ENCODE measurements around the gene HS6ST2.

Gene HS6ST2

DNA sequence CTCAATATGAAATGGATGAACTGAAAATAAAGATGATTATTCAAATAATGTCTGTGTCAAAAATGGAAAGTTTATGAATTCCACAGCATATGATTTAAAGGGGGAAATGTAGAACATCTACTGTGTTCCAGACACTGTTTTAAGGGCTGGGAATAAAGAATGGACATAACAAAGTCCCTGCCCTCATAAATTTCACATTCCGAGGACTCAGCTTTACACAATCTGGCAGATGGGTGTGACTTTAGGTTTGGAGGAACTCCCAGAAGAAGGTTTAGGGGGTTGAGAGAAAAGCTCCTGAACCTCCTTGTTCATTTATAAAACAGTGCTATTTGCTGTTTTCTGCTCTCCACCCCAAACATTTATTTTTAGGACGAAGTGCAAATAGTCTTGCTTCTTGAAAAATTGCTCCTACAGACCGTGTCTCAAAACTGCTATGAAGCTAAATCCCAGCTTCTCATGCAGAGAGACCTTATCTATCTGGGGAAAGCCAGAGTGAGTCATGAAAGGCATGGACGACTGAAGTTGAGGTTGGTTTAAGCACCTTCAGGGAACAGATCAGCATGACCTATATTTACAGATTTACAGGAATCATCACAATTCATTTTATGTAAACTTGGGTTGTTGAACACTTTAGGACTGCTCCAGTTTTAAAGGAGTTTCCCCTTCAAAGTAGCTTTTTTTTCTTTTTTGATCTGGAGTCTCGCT lies 184.3 kb downstream of the HS6ST2 start:
- Mint-ChIP-seq H3K36me3 (no peaks in the 10 kb centered on the region), H3K27me3 (no peaks in the 10 kb centered on the region), H3K9me3 (no peaks in the 10 kb centered on the region), H3K4me3 (no peak overlapping the region), H3K27ac (no peak overlapping the region), H3K4me1 (no peaks in the 10 kb centered on the region)
- CTCF ChIA-PET = no interaction called here
- DNase-seq = no peak

DNA sequence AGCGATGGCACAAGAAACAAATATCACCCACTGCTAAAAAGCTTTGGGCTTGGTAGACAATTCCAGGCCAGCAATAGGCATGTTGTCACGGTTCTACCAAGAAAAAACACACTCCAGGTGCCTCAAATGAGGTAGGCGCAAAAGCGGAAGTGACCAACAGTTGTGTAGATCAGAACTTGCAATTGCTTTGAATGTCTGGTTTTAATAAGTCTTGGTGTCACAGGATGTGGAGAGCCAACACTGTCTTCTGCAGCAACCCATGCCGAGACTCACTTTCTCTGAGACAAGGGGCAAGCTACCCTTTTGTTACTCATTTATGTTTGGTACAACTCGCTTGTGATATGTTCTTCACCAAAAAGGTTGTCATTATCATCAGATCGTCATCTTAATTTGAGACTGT lies 188.8 kb downstream of the HS6ST2 start:
- Mint-ChIP-seq H3K4me1 (peaks cover 2% of the 10 kb centered on the region), H3K27ac (no peak overlapping the region), H3K27me3 (no peaks in the 10 kb centered on the region), H3K4me3 (no peak overlapping the region), H3K36me3 (no peaks in the 10 kb centered on the region), H3K9me3 (no peaks in the 10 kb centered on the region)
- DNase-seq = no peak
- CTCF ChIA-PET = no interaction called here

DNA sequence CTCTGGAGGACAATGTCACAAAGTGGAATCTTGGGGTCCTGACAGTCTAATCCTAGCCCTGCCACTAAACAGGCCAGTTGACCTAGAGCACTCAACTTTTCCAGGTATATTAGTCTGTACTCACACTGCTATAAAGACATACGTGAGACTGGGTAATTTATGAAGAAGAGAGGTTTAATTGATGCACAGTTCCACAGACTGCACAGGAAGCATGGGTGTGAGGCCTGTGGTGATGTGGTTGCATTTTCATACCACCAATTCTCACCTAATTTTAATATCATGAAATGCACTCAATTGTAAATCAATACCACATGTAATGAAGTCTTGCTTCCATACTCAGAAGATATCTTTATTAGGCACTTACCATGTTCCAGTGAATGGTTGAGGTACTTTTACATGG lies 192.0 kb downstream of the HS6ST2 start:
- no peak for DNase-seq
- Mint-ChIP-seq H3K27ac (no peak overlapping the region), H3K36me3 (no peaks in the 10 kb centered on the region), H3K4me1 (peaks cover 2% of the 10 kb centered on the region), H3K4me3 (no peak overlapping the region), H3K27me3 (no peaks in the 10 kb centered on the region), H3K9me3 (no peaks in the 10 kb centered on the region)
- CTCF ChIA-PET = no interaction called here

DNA sequence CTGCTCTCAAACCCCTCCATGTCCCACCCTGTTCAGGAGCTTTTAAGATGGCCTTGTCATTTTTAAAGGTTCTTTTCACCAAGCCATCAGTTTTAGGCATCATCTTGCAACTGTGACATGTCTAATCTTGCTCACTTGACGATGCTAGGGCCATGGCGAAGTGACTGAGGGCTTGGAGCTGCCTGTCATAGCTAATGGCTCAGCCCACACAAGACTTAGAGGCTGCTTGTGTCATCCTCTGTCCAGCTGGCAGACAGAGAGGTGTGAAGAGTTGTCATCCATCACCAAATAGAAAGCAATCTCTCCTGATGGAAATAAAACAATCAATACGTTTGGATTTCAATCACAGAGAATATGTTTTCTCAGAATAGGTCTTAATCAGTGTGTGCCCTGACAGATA lies 194.9 kb downstream of the HS6ST2 start:
- H3K4me1 Mint-ChIP-seq = peaks cover 2% of the 10 kb centered on the region
- peaks cover 3% of the 10 kb centered on the region for H3K27me3 Mint-ChIP-seq
- H3K9me3 Mint-ChIP-seq = no peaks in the 10 kb centered on the region
- H3K27ac Mint-ChIP-seq = no peak overlapping the region
- no peak for DNase-seq
- CTCF ChIA-PET = no interaction called here
- no peak overlapping the region for H3K4me3 Mint-ChIP-seq
- H3K36me3 Mint-ChIP-seq = no peaks in the 10 kb centered on the region

DNA sequence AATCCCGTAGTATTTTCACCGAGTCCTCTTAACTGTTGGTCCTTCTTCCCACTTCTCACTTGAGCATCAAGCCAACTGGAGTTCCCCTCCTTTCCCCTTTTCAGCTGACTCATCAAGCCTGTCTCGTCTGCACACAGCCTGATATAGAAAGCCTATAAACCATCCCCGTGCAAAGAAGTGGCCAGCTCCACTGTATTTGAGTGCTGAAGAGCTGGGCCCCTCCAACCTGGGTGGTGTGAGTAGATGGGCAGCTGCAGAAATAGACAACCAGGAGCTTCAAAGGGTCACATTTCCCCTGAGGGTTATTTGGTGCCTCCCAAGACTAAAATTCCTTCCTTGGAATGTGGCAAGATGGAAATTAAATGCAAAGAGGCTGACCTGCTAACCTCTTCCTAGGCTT lies 199.7 kb downstream of the HS6ST2 start:
- no peaks in the 10 kb centered on the region for H3K4me1 Mint-ChIP-seq
- CTCF ChIA-PET = interaction anchor here (0.6 kb wide), 1 partner anchor 1897 kb away, joined by 3 read pairs; no protein-coding TSS in a partner anchor
- H3K27ac Mint-ChIP-seq = no peak overlapping the region
- DNase-seq = no peak
- no peak overlapping the region for H3K4me3 Mint-ChIP-seq
- H3K27me3 Mint-ChIP-seq = peaks cover 4% of the 10 kb centered on the region
- no peaks in the 10 kb centered on the region for H3K36me3 Mint-ChIP-seq
- H3K9me3 Mint-ChIP-seq = no peaks in the 10 kb centered on the region

DNA sequence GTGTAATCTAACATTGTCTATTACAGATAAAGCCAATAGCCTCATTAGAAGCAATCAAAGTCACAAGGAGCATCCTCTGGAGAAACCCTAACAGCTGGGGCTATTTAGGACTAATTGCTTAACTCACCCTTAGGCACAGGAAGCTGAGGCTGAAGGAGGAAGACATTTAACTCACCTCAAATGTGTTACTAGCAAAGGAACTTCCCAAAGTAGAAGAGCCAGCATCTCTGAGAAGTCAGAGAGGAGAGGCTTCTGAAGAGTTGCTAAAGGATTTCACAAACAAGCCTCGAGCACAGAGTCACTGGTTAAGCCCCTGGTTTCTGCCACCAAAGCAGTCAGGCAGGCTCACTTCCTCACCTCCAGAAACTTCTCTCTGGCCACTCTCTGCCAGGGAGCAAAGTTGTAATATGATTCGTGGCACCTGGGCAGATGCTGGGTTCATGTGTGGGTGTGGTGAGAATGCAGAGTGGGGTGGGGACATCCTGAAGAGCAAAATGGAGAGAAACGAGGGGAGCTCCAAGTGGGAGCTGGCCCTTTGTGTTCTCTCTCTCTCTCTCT lies 201.3 kb downstream of the HS6ST2 start:
- Mint-ChIP-seq H3K27ac (no peak overlapping the region), H3K27me3 (peaks cover 4% of the 10 kb centered on the region), H3K4me1 (no peaks in the 10 kb centered on the region), H3K36me3 (no peaks in the 10 kb centered on the region), H3K9me3 (no peaks in the 10 kb centered on the region), H3K4me3 (no peak overlapping the region)
- no peak for DNase-seq
- CTCF ChIA-PET = no interaction called here

DNA sequence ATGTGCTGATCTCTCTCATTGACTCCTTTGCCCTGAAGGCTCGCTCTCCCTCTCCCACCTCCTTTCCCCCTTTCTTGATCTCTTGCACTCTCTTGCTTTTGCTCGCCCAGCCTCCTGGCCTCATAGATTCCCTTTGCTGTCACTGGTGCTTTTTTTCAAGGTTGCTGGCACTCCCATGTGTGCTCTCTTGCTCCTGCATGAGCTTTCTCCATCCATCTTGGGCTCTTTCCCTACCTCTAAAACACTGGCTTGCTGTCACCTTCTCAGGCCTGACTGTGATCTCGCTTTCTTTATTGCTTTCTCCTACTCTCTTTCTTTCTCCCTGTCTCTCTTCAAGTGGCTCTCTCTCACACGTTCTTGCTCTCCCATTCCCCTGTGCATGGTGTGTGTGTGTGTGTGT lies 202.0 kb downstream of the HS6ST2 start:
- Mint-ChIP-seq H3K27me3 (peaks cover 4% of the 10 kb centered on the region), H3K27ac (no peak overlapping the region), H3K9me3 (no peaks in the 10 kb centered on the region), H3K4me1 (peaks cover 2% of the 10 kb centered on the region), H3K4me3 (no peak overlapping the region), H3K36me3 (no peaks in the 10 kb centered on the region)
- DNase-seq = no peak
- CTCF ChIA-PET = no interaction called here

DNA sequence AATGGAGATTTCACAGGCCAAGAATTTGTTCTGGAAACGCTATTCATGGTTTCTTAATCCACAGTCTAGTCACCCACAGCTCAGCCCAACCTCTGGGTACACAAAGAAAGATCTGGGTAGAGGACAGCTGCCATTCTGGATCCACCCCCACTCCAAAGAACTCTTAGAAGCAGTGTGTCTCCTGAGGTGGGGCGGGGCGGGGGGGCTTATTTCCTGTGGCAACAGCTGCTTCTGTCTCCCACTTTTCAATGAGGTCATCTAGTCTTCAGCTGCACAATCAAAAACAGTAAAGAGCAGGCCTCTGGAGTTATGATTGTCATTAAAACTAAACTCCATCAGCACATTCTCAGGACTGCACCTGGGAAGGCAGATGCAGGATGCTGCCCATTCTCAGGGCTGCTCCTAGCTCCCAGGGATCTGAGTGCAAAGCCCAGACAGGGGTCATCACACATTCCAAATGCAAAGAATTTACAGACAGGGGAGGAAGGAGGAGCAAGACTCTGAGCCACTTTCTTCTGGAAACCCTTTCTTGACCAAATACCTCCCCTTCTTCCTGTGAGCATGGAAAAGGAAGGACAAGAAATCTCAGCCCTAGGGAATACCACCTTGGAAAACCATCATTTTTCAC lies 207.3 kb downstream of the HS6ST2 start:
- H3K9me3 Mint-ChIP-seq = no peaks in the 10 kb centered on the region
- no peak overlapping the region for H3K4me3 Mint-ChIP-seq
- no peak for DNase-seq
- CTCF ChIA-PET = interaction anchor here (1.1 kb wide), 1 partner anchor 11 kb away, joined by 3 read pairs; no protein-coding TSS in a partner anchor
- no peaks in the 10 kb centered on the region for H3K36me3 Mint-ChIP-seq
- H3K27me3 Mint-ChIP-seq = peaks cover 10% of the 10 kb centered on the region
- no peak overlapping the region for H3K27ac Mint-ChIP-seq
- H3K4me1 Mint-ChIP-seq = peaks cover 17% of the 10 kb centered on the region

DNA sequence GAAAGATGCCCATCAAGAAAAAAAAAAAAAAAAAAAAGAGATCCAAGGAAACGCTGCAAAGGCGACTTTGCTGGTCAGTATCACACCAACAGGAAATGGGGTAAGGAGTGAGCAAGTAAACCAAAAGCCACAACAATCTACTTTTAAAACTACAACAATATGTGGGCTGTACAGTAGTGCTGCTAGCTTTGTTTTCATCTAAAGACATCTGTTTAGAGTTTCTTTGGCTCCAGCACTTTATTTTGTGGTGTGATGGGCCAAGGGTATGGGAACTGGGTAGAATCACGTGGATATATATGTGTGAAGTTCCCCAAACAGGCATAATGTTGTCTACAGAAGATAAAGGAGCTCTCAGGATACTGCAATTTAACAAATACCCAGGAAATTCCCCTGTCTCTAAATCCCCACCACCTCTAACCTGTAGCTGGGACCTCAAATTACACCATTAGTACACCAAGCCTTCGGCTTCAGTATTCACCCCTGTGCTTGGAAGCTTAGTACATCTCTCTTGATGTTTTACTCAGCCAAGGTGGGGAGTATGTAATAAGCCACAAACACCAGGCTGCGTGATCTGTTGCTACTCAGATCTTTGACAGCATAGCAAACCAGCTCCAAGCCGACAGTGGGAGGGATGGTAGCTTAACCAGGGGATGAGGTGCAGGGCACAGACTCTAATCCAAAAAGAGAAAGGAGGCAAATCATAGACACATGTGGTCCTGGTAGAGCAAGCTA lies 207.9 kb downstream of the HS6ST2 start:
- Mint-ChIP-seq H3K27me3 (peaks cover 10% of the 10 kb centered on the region), H3K27ac (peak overlapping the region; percentile 62), H3K36me3 (no peaks in the 10 kb centered on the region), H3K4me1 (peaks cover 17% of the 10 kb centered on the region), H3K4me3 (no peak overlapping the region), H3K9me3 (no peaks in the 10 kb centered on the region)
- DNase-seq = no peak
- CTCF ChIA-PET = interaction anchor here (1.1 kb wide), 1 partner anchor 10 kb away, joined by 3 read pairs; no protein-coding TSS in a partner anchor

DNA sequence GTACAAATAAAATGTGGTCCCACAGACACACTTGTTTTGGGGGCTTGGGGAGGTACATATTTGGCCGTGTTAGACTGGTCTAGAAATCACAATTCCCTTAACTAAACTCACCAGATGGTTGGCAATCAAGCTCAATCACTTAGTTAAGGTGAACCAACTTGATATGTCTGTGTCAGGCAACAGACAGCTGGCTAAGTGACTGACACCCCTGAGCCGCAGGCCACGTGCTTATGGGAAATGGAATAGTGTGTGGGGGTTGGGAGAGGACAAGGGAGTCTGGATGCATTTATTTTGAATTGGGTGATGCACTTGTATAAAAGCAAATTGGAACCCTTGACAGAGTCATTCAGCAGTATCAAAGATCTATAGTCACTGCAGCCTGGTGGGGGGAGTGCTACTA lies 209.0 kb downstream of the HS6ST2 start:
- Mint-ChIP-seq H3K27me3 (peaks cover 10% of the 10 kb centered on the region), H3K36me3 (no peaks in the 10 kb centered on the region), H3K4me3 (no peak overlapping the region), H3K27ac (no peak overlapping the region), H3K4me1 (peaks cover 20% of the 10 kb centered on the region), H3K9me3 (no peaks in the 10 kb centered on the region)
- DNase-seq = no peak
- CTCF ChIA-PET = interaction anchor here (1.7 kb wide), 1 partner anchor 11 kb away, joined by 5 read pairs; no protein-coding TSS in a partner anchor

DNA sequence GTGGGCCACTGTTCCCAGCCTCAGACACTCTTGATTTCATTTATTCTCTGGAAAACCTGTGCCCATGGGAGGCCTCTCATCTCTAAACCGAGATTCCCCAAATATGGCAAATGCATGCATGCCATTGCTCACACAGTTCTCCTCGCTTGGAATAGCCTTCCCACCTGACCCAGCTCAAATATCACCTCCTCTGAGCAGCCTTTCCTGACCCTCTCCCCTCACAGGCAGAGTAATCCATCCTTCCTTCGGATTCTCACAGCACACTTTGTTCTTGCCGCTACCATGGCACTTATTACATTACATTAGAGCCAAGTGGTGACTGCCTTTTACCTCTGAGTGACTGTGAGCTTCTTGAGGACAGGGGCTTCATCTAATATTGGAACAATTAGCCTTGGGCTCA lies 209.5 kb downstream of the HS6ST2 start:
- no peaks in the 10 kb centered on the region for H3K36me3 Mint-ChIP-seq
- peaks cover 10% of the 10 kb centered on the region for H3K27me3 Mint-ChIP-seq
- H3K4me3 Mint-ChIP-seq = no peak overlapping the region
- H3K9me3 Mint-ChIP-seq = no peaks in the 10 kb centered on the region
- H3K27ac Mint-ChIP-seq = no peak overlapping the region
- CTCF ChIA-PET = interaction anchor here (1.7 kb wide), 1 partner anchor 11 kb away, joined by 5 read pairs; no protein-coding TSS in a partner anchor
- no peak for DNase-seq
- peaks cover 22% of the 10 kb centered on the region for H3K4me1 Mint-ChIP-seq

DNA sequence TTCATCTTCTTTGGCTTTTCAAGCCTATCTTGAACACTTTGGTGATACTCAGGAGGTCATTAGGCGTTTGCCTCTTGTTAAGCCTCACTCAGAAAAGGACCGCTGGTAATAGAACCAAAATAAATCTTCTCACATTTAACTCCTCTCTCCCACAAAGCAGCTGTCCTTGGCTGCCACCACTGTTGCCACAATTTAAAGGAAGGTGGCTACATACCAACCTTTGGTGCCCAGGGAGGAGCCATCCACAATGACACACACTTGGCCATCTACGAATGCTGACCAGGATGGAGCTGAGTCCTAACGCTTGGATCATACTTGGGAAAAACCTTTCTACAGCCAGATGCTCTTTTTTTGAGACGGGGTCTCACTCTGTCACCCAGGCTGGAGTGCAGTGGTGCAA lies 210.2 kb downstream of the HS6ST2 start:
- no peak overlapping the region for H3K27ac Mint-ChIP-seq
- no peak overlapping the region for H3K4me3 Mint-ChIP-seq
- no peak for DNase-seq
- no peaks in the 10 kb centered on the region for H3K9me3 Mint-ChIP-seq
- CTCF ChIA-PET = interaction anchor here (1.7 kb wide), 1 partner anchor 10 kb away, joined by 5 read pairs; no protein-coding TSS in a partner anchor
- peaks cover 10% of the 10 kb centered on the region for H3K27me3 Mint-ChIP-seq
- no peaks in the 10 kb centered on the region for H3K36me3 Mint-ChIP-seq
- peaks cover 22% of the 10 kb centered on the region for H3K4me1 Mint-ChIP-seq

DNA sequence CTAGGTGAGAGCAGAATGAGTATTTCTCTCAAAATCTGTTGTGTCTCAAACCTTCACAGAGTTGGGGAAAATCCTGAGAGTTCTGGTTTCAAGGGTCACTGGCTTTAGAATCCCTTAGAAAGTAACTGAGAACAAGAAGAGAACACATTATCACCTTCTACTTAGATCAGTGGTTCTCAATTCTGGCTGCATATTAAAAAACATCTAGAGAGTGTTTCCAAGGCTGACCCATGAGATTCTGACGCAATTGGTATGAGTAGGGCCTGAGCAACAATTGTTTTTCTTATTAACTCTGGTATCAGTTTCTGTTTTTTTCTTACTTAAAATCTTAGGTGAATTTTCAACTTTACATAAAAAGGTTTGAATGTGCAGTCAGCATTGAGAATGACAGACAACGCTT lies 212.8 kb downstream of the HS6ST2 start:
- no peak overlapping the region for H3K27ac Mint-ChIP-seq
- peaks cover 10% of the 10 kb centered on the region for H3K27me3 Mint-ChIP-seq
- DNase-seq = no peak
- H3K9me3 Mint-ChIP-seq = no peaks in the 10 kb centered on the region
- no peak overlapping the region for H3K4me3 Mint-ChIP-seq
- CTCF ChIA-PET = no interaction called here
- H3K4me1 Mint-ChIP-seq = peaks cover 24% of the 10 kb centered on the region
- H3K36me3 Mint-ChIP-seq = no peaks in the 10 kb centered on the region

DNA sequence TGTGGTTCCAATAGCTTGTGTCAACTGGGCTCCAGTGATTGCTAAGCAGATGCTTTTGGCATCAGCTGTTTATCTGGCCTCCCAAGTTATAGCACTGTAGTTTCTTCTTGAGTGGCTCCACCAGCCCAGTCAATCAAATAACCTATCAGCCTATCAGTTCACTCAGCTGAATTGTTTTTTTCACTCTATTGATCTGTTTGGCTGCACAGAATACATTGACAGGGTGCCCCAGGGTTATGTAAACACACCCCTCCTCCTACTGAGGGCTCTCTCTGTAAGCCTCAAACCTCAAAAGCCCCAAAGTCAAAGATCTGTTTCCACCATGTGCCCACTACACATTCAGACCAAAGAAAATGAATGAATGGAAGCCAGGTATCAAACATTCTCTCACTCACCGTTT lies 214.0 kb downstream of the HS6ST2 start:
- CTCF ChIA-PET = no interaction called here
- Mint-ChIP-seq H3K36me3 (no peaks in the 10 kb centered on the region), H3K4me3 (no peak overlapping the region), H3K27ac (no peak overlapping the region), H3K27me3 (peaks cover 10% of the 10 kb centered on the region), H3K9me3 (no peaks in the 10 kb centered on the region), H3K4me1 (peaks cover 16% of the 10 kb centered on the region)
- DNase-seq = no peak
